H9 (cell line): ENCODE data around the gene SOCS3. TPM values are rescaled to one million over a fixed set of nuclear protein-coding genes. Genes with fewer than 3 reads are reported as not detected.

ENCODE experiments used
- DNase-seq: peaks from one replicate; pipeline ENCODE4 v3.0.0-alpha.2; 2017
- H2AFZ ChIP-seq: one replicate; pipeline ENCODE4 v1.6.1; 2013; ENCODE audit warnings: mild to moderate bottlenecking, low read length, control low read depth, moderate library complexity
- H2AK5ac ChIP-seq: 2 replicates; pipeline ENCODE4 v1.6.1; 2013; ENCODE audit warnings: low read length, control low read depth, mixed read lengths; ENCODE audit not compliant: insufficient read length
- H2BK120ac ChIP-seq: one replicate; pipeline ENCODE4 v1.6.1; 2013; ENCODE audit warnings: low read depth, mild to moderate bottlenecking, low read length, control low read depth, inconsistent platforms; ENCODE audit not compliant: poor library complexity, severe bottlenecking
- H2BK12ac ChIP-seq: 2 replicates; pipeline ENCODE4 v1.6.1; 2013; ENCODE audit warnings: low read length, control low read depth, mixed read lengths, low read depth; ENCODE audit not compliant: insufficient read length
- H2BK15ac ChIP-seq: 2 replicates; pipeline ENCODE4 v1.6.1; 2013; ENCODE audit warnings: low read depth, low read length, control low read depth
- H2BK20ac ChIP-seq: one replicate; pipeline ENCODE4 v1.6.1; 2013; ENCODE audit warnings: low read depth, mild to moderate bottlenecking, low read length, control low read depth, inconsistent platforms; ENCODE audit not compliant: poor library complexity, severe bottlenecking
- H2BK5ac ChIP-seq: 2 replicates; pipeline ENCODE4 v1.6.1; 2013; ENCODE audit warnings: low read length, control low read depth, mixed read lengths; ENCODE audit not compliant: insufficient read length
- H3K14ac ChIP-seq: 2 replicates; pipeline ENCODE4 v1.6.1; 2013; ENCODE audit warnings: low read length, control low read depth; ENCODE audit not compliant: insufficient read depth
- H3K18ac ChIP-seq: 2 replicates; pipeline ENCODE4 v1.6.1; 2013; ENCODE audit warnings: low read depth, mild to moderate bottlenecking, mixed read lengths, low read length, control low read depth; ENCODE audit not compliant: insufficient read length
- H3K23ac ChIP-seq: 2 replicates; pipeline ENCODE4 v1.6.1; 2013; ENCODE audit warnings: low read length, control low read depth, mixed read lengths, low read depth; ENCODE audit not compliant: insufficient read length
- H3K23me2 ChIP-seq: 2 replicates; pipeline ENCODE4 v1.6.1; 2013; ENCODE audit warnings: low read depth, mild to moderate bottlenecking, mixed read lengths, low read length, control low read depth; ENCODE audit not compliant: insufficient read length, poor library complexity, severe bottlenecking
- H3K27ac ChIP-seq: 2 replicates; pipeline ENCODE4 v1.5.1; 2013; ENCODE audit warnings: low read length, control low read depth, mixed read lengths, low read depth; ENCODE audit not compliant: insufficient read length
- H3K27me3 ChIP-seq: 2 replicates; pipeline ENCODE4 v1.6.1; 2013; ENCODE audit warnings: low read length, control low read depth, inconsistent platforms; ENCODE audit not compliant: insufficient read depth
- H3K4ac ChIP-seq: 2 replicates; pipeline ENCODE4 v1.6.1; 2013; ENCODE audit warnings: low read depth, mild to moderate bottlenecking, control low read depth, inconsistent platforms, low read length, moderate library complexity
- H3K4me1 ChIP-seq: 2 replicates; pipeline ENCODE4 v1.6.1; 2013; ENCODE audit warnings: low read length, control low read depth, inconsistent platforms; ENCODE audit not compliant: insufficient read depth
- H3K4me2 ChIP-seq: 2 replicates; pipeline ENCODE4 v1.6.1; 2013; ENCODE audit warnings: low read length, control low read depth, mixed read lengths; ENCODE audit not compliant: insufficient read length, insufficient read depth
- H3K56ac ChIP-seq: 2 replicates; pipeline ENCODE4 v1.6.1; 2013; ENCODE audit warnings: low read depth, mild to moderate bottlenecking, mixed read lengths, low read length, control low read depth; ENCODE audit not compliant: insufficient read length
- H3K79me1 ChIP-seq: 2 replicates; pipeline ENCODE4 v1.6.1; 2013; ENCODE audit warnings: low read depth, mild to moderate bottlenecking, moderate library complexity, low read length, control low read depth, inconsistent platforms; ENCODE audit not compliant: insufficient read depth, poor library complexity, severe bottlenecking
- H3K79me2 ChIP-seq: 2 replicates; pipeline ENCODE4 v1.6.1; 2013; ENCODE audit warnings: low read length, control low read depth, inconsistent platforms; ENCODE audit not compliant: insufficient read depth
- H3K9ac ChIP-seq: 2 replicates; pipeline ENCODE4 v1.6.1; 2013; ENCODE audit warnings: low read length, control low read depth, mixed read lengths; ENCODE audit not compliant: insufficient read length; ENCODE audit errors: extremely low read depth
- H3K9me3 ChIP-seq: one replicate; pipeline ENCODE4 v1.6.1; 2013; ENCODE audit warnings: low read depth, low read length, inconsistent platforms; ENCODE audit not compliant: control insufficient read depth
- H3T11ph ChIP-seq: one replicate; pipeline ENCODE4 v1.6.1; 2013; ENCODE audit warnings: mild to moderate bottlenecking, low read length, control low read depth, inconsistent platforms
- H4K20me1 ChIP-seq: one replicate; pipeline ENCODE4 v1.6.1; 2013; ENCODE audit not compliant: control insufficient read depth, insufficient read length, insufficient read depth
- H4K5ac ChIP-seq: 2 replicates; pipeline ENCODE4 v1.6.1; 2013; ENCODE audit warnings: low read depth, mild to moderate bottlenecking, mixed read lengths, low read length, control low read depth; ENCODE audit not compliant: insufficient read length
- H4K8ac ChIP-seq: replicated peaks from 2 replicates; pipeline ENCODE4 v1.6.1; 2013; ENCODE audit warnings: low read length, control low read depth, mixed read lengths, low read depth; ENCODE audit not compliant: insufficient read length
- H4K91ac ChIP-seq: 2 replicates; pipeline ENCODE4 v1.6.1; 2013; ENCODE audit warnings: low read depth, mild to moderate bottlenecking, moderate library complexity, mixed read lengths, low read length, control low read depth; ENCODE audit not compliant: insufficient read length
- H3K27ac Mint-ChIP-seq, 3 experiments: 2 replicates in 2 of 3; 3 replicates in 1 of 3; pipeline ENCODE4 v1.8.0; 2020 to 2021; ENCODE audit warnings: mixed read lengths in 3 of 3, mild to moderate bottlenecking in 1 of 3, moderate library complexity in 1 of 3
- H3K27me3 Mint-ChIP-seq: 2 replicates; pipeline ENCODE4 v1.8.0; 2021; ENCODE audit warnings: low read depth, mild to moderate bottlenecking, moderate library complexity, mixed read lengths
- H3K36me3 Mint-ChIP-seq, 3 experiments: 2 replicates in 2 of 3; 3 replicates in 1 of 3; pipeline ENCODE4 v1.8.0; 2020 to 2021; ENCODE audit warnings: low read depth in 3 of 3, mixed read lengths in 3 of 3; ENCODE audit not compliant: insufficient read depth in 1 of 3
- H3K4me1 Mint-ChIP-seq, 2 experiments: 2 replicates each; pipeline ENCODE4 v1.8.0; 2020; ENCODE audit warnings: mixed read lengths in 2 of 2
- H3K4me3 Mint-ChIP-seq, 2 experiments: 2 replicates in 1 of 2; 3 replicates in 1 of 2; pipeline ENCODE4 v1.8.0; 2020 to 2021; ENCODE audit warnings: mild to moderate bottlenecking in 2 of 2, mixed read lengths in 2 of 2, moderate library complexity in 1 of 2
- H3K9me3 Mint-ChIP-seq, 2 experiments: 2 replicates in 1 of 2; 3 replicates in 1 of 2; pipeline ENCODE4 v1.8.0; 2020; ENCODE audit warnings: mild to moderate bottlenecking in 2 of 2, mixed read lengths in 2 of 2, moderate library complexity in 1 of 2
- WGBS: extraction: QIAGEN DNeasy Blood & Tissue Kit; methylation state at CpG from one replicate; pipeline ENCODE4 v1.1.7; 2013; ENCODE audit warnings: missing lambda C conversion rate, low lambda C conversion rate, mixed read lengths; ENCODE audit not compliant: insufficient read length; ENCODE audit errors: extremely low coverage; 5-methylcytosine and 5-hydroxymethylcytosine counted together
- total RNA-seq: library from RNA; stranded (reverse); gene quantifications from 2 replicates; pipeline ENCODE4 v1.2.1, GENCODE V29; 2021
- TF ChIP-seq, protein P1 (sequence below): fragments of 200-600 bp; sonication (generic); conservative IDR thresholded peaks from 3 replicates; pipeline ENCODE4 v1.8.0; 2021; ENCODE audit warnings: antibody characterized with exemption, mild to moderate bottlenecking

Gene SOCS3
- total RNA-seq, 1 experiment from 2014 or later = 9.5 TPM

GRCh38 chr17:78345791-78346494, 13.9 kb downstream of the SOCS3 start:
- Histone ChIP-seq H3K23ac (no peak overlapping the region), H4K20me1 (no peaks in the 10 kb centered on the region), H4K91ac (no peak overlapping the region), H3K79me2 (no peaks in the 10 kb centered on the region), H3K18ac (no peak overlapping the region), H3K9me3 (no peaks in the 10 kb centered on the region), H2AFZ (no peak overlapping the region), H3K4me1 (no peaks in the 10 kb centered on the region; the same call in 1 of the 2 replicates), H2BK15ac (no peak overlapping the region), H3K27me3 (no peaks in the 10 kb centered on the region), H3K56ac (no peak overlapping the region), H4K8ac (no peak overlapping the region), H3T11ph (no peak overlapping the region), H3K79me1 (no peaks in the 10 kb centered on the region), H3K4me2 (no peak overlapping the region), H3K27ac (no peak overlapping the region), H2BK120ac (no peak overlapping the region), H2BK5ac (no peak overlapping the region), H3K14ac (no peak overlapping the region), H3K9ac (no peak overlapping the region), H2BK20ac (no peak overlapping the region), H2BK12ac (no peak overlapping the region), H4K5ac (no peak overlapping the region), H2AK5ac (no peak overlapping the region), H3K23me2 (no peaks in the 10 kb centered on the region), H3K4ac (no peak overlapping the region)
- Mint-ChIP-seq H3K36me3 (no peaks in the 10 kb centered on the region), H3K9me3 (no peaks in the 10 kb centered on the region), H3K27ac (no peak overlapping the region; a peak in 1 of 7 replicates), H3K4me3 (no peak overlapping the region), H3K4me1 (peaks cover 8 to 15% of the 10 kb centered on the region in 2 experiments), H3K27me3 (peaks cover 49% of the 10 kb centered on the region)
- WGBS = no CpG with 5 or more reads among the region's 10 CpGs
- no peak for DNase-seq
- TF ChIP-seq, protein P1, sequence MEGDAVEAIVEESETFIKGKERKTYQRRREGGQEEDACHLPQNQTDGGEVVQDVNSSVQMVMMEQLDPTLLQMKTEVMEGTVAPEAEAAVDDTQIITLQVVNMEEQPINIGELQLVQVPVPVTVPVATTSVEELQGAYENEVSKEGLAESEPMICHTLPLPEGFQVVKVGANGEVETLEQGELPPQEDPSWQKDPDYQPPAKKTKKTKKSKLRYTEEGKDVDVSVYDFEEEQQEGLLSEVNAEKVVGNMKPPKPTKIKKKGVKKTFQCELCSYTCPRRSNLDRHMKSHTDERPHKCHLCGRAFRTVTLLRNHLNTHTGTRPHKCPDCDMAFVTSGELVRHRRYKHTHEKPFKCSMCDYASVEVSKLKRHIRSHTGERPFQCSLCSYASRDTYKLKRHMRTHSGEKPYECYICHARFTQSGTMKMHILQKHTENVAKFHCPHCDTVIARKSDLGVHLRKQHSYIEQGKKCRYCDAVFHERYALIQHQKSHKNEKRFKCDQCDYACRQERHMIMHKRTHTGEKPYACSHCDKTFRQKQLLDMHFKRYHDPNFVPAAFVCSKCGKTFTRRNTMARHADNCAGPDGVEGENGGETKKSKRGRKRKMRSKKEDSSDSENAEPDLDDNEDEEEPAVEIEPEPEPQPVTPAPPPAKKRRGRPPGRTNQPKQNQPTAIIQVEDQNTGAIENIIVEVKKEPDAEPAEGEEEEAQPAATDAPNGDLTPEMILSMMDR = no peak
